ENCODE data around the gene SYT7. TPM values are rescaled to one million over a fixed set of nuclear protein-coding genes. Genes with fewer than 3 reads are reported as not detected.

Gene SYT7
- total and polyA plus RNA-seq, 12 donors: 11.5 to 26.1 (median 18.7) TPM

DNA sequence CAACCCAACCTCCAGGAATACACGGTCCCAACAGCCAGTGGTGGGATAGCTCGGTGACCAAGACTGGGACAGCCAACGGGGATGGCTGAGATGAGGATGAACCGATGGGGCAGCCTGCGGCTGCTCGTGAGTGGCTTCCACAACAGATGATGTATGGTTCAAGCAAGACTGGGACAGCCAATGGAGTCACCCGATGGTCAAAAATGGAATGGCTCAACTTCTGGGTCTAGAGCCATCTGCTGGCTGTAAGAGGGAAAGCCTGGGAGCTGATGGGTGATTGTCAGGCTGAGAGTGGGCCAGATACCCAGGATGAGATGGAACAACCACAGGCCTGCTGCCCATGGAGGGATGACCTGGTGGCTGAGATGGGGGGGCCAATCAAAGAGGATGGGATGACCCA lies 35.5 kb downstream of the SYT7 start:
- Histone ChIP-seq H3K27me3 (no peaks in the 10 kb centered on the region), H3K4me1 (peaks cover 2 to 34% (median 16%) of the 10 kb centered on the region in 9 donors), H3K27ac (no peak overlapping the region), H3K9me3 (no peaks in the 10 kb centered on the region), H3K4me3 (no peak overlapping the region), H3K36me3 (no peaks in the 10 kb centered on the region)
- DNase-seq: no peak
- WGBS, 2 donors: 95 to 97% methylated on average over 7 of the region's 7 CpGs
- intact Hi-C loops (cut with DNase I): no loop called here
- ATAC-seq: no peak
- TF ChIP-seq CTCF (IDR thresholded peaks at IDR 0.05): peak in 5 of 9 donors; percentile 8 to 32 (median 20)

DNA sequence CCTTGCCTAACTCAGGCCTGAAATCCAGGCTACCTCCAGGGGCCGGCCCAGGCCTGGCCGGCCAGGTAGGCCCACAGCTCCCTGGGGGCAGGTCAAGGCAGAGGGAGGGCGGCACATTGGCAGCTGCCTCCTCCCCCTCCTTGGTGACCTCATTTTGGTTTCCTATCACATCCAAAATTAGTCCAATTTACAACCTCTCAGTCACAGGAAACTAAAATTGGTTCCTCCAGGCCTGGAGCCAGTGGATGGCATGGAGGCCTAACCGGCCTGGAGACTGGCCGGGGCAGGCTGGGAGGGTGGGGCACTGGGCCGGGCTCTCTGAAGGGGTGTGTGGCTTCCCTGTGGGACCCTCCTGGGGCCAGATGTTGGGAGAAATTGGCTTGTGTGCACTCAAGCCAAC lies 36.4 kb downstream of the SYT7 start:
- H3K4me3 ChIP-seq: no peak overlapping the region
- no peaks in the 10 kb centered on the region for H3K27me3 ChIP-seq
- H3K4me1 ChIP-seq: peaks cover 0 to 31% (median 10%) of the 10 kb centered on the region in 9 donors
- no peak for TF ChIP-seq CTCF (IDR thresholded peaks at IDR 0.05)
- no peak overlapping the region for H3K27ac ChIP-seq
- WGBS, 2 donors: 86 to 98% methylated on average over 6 of the region's 6 CpGs
- H3K9me3 ChIP-seq: no peaks in the 10 kb centered on the region
- intact Hi-C loops (cut with DNase I): no loop called here
- no peaks in the 10 kb centered on the region for H3K36me3 ChIP-seq
- DNase-seq (no peak), ATAC-seq (peak in 1 of 8 donors; percentile 47)

- Histone ChIP-seq H3K36me3 (no peaks in the 10 kb centered on the region), H3K9me3 (no peaks in the 10 kb centered on the region), H3K4me3 (no peak overlapping the region), H3K27ac (no peak overlapping the region), H3K27me3 (no peaks in the 10 kb centered on the region), H3K4me1 (peaks cover 0 to 35% (median 12%) of the 10 kb centered on the region in 9 donors)
- intact Hi-C loops (cut with DNase I): no loop called here
- no peak for TF ChIP-seq CTCF (IDR thresholded peaks at IDR 0.05)
- 97 to 98% methylated on average over 4 of the region's 4 CpGs for WGBS, 2 donors
- no peak for DNase-seq
- ATAC-seq: no peak
These were observed 37.1 kb downstream of the SYT7 start for GRCh38 chr11:61543606-61544306.

DNA sequence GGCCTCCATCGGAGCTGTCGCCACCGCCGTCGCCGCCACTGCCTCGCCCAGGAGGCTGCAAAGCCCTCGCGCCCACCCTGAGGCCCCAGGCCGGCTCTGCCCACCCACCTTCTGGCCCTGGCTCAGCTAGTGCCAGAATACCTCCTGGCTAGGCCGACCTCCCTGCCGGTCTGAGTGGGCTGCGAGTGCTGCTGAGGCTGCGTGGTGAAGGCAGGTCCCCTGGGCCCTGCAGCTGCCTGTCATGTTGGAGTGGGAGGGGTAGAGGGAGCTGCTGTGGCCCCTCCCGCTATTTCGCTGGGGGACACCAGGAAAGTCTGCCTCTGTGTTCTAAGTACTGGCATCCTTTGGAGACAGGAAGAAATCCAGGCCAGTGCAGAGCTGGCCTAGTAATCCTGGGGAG lies 38.2 kb downstream of the SYT7 start:
- no peaks in the 10 kb centered on the region for H3K27me3 ChIP-seq
- no peak overlapping the region for H3K27ac ChIP-seq
- 75 to 81% methylated on average over 16 of the region's 16 CpGs for WGBS, 2 donors
- TF ChIP-seq CTCF (IDR thresholded peaks at IDR 0.05): no peak
- H3K4me1 ChIP-seq: peaks cover 0 to 40% (median 16%) of the 10 kb centered on the region in 9 donors
- H3K9me3 ChIP-seq: no peaks in the 10 kb centered on the region
- ATAC-seq (no peak), DNase-seq (no peak)
- no peaks in the 10 kb centered on the region for H3K36me3 ChIP-seq
- H3K4me3 ChIP-seq: no peak overlapping the region
- intact Hi-C loops (cut with DNase I): no loop called here
